ENCODE measurements around the gene LILRB1. TPM values are rescaled to one million over a fixed set of nuclear protein-coding genes. Genes with fewer than 3 reads are reported as not detected.
"Not testable (repeated sequence)": the region's sequence is repeated elsewhere in the genome, so short reads cannot be mapped to it uniquely, and the experiment has no call there.

The LILRB1 gene
- total RNA-seq, 1 experiment from 2014 or later = not detected

GRCh38 chr19:54638683-54639082 lies 8.4 kb downstream of the LILRB1 start:
- H3F3A ChIP-seq (ENCODE audit: low read length, unreplicated experiment) = no peaks in the 10 kb centered on the region
- H3K9ac ChIP-seq (ENCODE audit: low read length) = no peak overlapping the region
- ChIA-PET CTCF (no interaction called here), POLR2A (ENCODE audit: unreplicated experiment) (no interaction called here)
- H3K4me2 ChIP-seq (ENCODE audit: low read length) = no peak overlapping the region
- H3K79me2 ChIP-seq (ENCODE audit: low read length) = no peaks in the 10 kb centered on the region
- no peaks in the 10 kb centered on the region; the same call in 1 of the 2 replicates for H3K4me1 ChIP-seq (ENCODE audit: insufficient read depth, low read length)
- intact Hi-C loops (cut with micrococcal nuclease) = no loop called here
- DNase-seq (no peak), ATAC-seq (no peak)
- H3K9me3 ChIP-seq (ENCODE audit: low read length) = no peaks in the 10 kb centered on the region
- H4K20me1 ChIP-seq (ENCODE audit: low read length) = no peaks in the 10 kb centered on the region
- H3K36me3 ChIP-seq (ENCODE audit: low read depth, low read length) = no peaks in the 10 kb centered on the region
- no peaks in the 10 kb centered on the region for H3K9me2 ChIP-seq (replicated peaks; ENCODE audit: low read length)
- H3K27ac ChIP-seq (ENCODE audit: low read length) = no peak overlapping the region
- peaks cover 59% of the 10 kb centered on the region for H3K27me3 ChIP-seq (ENCODE audit: low read length)
- no peak for TF ChIP-seq EZH2 (IDR thresholded peaks at IDR 0.05; ENCODE audit: low read length, unreplicated experiment)
- TF ChIP-seq CTCF (conservative IDR thresholded peaks at IDR 0.05; ENCODE audit: low read depth, low read length) = no peak
- TF ChIP-seq EZH2phosphoT487 (IDR thresholded peaks at IDR 0.05; ENCODE audit: borderline replicate concordance, low read length) = no peak
- no peak overlapping the region for H3K4me3 ChIP-seq (ENCODE audit: low read length)
- no peak overlapping the region for H2AFZ ChIP-seq (ENCODE audit: low read length)
- no TSS peak for BruUV-seq (replicated peaks)

- intact Hi-C loops (cut with micrococcal nuclease); H3K4me3 ChIP-seq (ENCODE audit: low read length); H3K27ac ChIP-seq (ENCODE audit: low read length); DNase-seq; H2AFZ ChIP-seq (ENCODE audit: low read length); BruUV-seq (replicated peaks); H3K9me2 ChIP-seq (replicated peaks; ENCODE audit: low read length); H3K4me1 ChIP-seq (ENCODE audit: insufficient read depth, low read length); POLR2A ChIA-PET (ENCODE audit: unreplicated experiment); H3K79me2 ChIP-seq (ENCODE audit: low read length); H3K4me2 ChIP-seq (ENCODE audit: low read length); H3K9me3 ChIP-seq (ENCODE audit: low read length); H3K9ac ChIP-seq (ENCODE audit: low read length); CTCF ChIA-PET; ATAC-seq; H3F3A ChIP-seq (ENCODE audit: low read length, unreplicated experiment); H4K20me1 ChIP-seq (ENCODE audit: low read length); H3K36me3 ChIP-seq (ENCODE audit: low read depth, low read length): not testable (repeated sequence)
- peaks cover 71% of the 10 kb centered on the region for H3K27me3 ChIP-seq (ENCODE audit: low read length)
Measured at GRCh38 chr19:54642953-54643352, 12.7 kb downstream of the LILRB1 start.

GRCh38 chr19:54643583-54643982 lies 13.3 kb downstream of the LILRB1 start:
- H3K36me3 ChIP-seq (ENCODE audit: low read depth, low read length); ATAC-seq; H3K27ac ChIP-seq (ENCODE audit: low read length); BruUV-seq (replicated peaks); CTCF ChIA-PET; H3K4me3 ChIP-seq (ENCODE audit: low read length); H4K20me1 ChIP-seq (ENCODE audit: low read length); H3K9me2 ChIP-seq (replicated peaks; ENCODE audit: low read length); H3K4me1 ChIP-seq (ENCODE audit: insufficient read depth, low read length); intact Hi-C loops (cut with micrococcal nuclease); DNase-seq; POLR2A ChIA-PET (ENCODE audit: unreplicated experiment); H3K4me2 ChIP-seq (ENCODE audit: low read length); H3K9ac ChIP-seq (ENCODE audit: low read length); H3F3A ChIP-seq (ENCODE audit: low read length, unreplicated experiment); H2AFZ ChIP-seq (ENCODE audit: low read length); H3K9me3 ChIP-seq (ENCODE audit: low read length); H3K79me2 ChIP-seq (ENCODE audit: low read length): not testable (repeated sequence)
- H3K27me3 ChIP-seq (ENCODE audit: low read length) = peaks cover 76% of the 10 kb centered on the region

GRCh38 chr19:54644056-54644455 lies 13.8 kb downstream of the LILRB1 start:
- no peaks in the 10 kb centered on the region for H3K79me2 ChIP-seq (ENCODE audit: low read length)
- no peak overlapping the region for H2AFZ ChIP-seq (ENCODE audit: low read length)
- no peak overlapping the region for H3K9ac ChIP-seq (ENCODE audit: low read length)
- ATAC-seq = no peak
- POLR2A ChIA-PET (ENCODE audit: unreplicated experiment) = no interaction called here
- H4K20me1 ChIP-seq (ENCODE audit: low read length) = no peaks in the 10 kb centered on the region
- H3K4me2 ChIP-seq (ENCODE audit: low read length) = no peak overlapping the region
- CTCF ChIA-PET = no interaction called here
- no peak overlapping the region for H3K4me3 ChIP-seq (ENCODE audit: low read length)
- peaks cover 76% of the 10 kb centered on the region for H3K27me3 ChIP-seq (ENCODE audit: low read length)
- DNase-seq = no peak
- H3K9me3 ChIP-seq (ENCODE audit: low read length) = no peaks in the 10 kb centered on the region
- H3K4me1 ChIP-seq (ENCODE audit: insufficient read depth, low read length) = no peaks in the 10 kb centered on the region
- no peak for TF ChIP-seq EZH2 (IDR thresholded peaks at IDR 0.05; ENCODE audit: low read length, unreplicated experiment)
- TF ChIP-seq EZH2phosphoT487 (IDR thresholded peaks at IDR 0.05; ENCODE audit: borderline replicate concordance, low read length) = no peak
- no peak for TF ChIP-seq CTCF (conservative IDR thresholded peaks at IDR 0.05; ENCODE audit: low read depth, low read length)
- H3K27ac ChIP-seq (ENCODE audit: low read length) = no peak overlapping the region
- no peaks in the 10 kb centered on the region for H3K36me3 ChIP-seq (ENCODE audit: low read depth, low read length)
- intact Hi-C loops (cut with micrococcal nuclease) = no loop called here
- H3F3A ChIP-seq (ENCODE audit: low read length, unreplicated experiment) = no peaks in the 10 kb centered on the region
- BruUV-seq (replicated peaks) = no TSS peak
- H3K9me2 ChIP-seq (replicated peaks; ENCODE audit: low read length) = no peaks in the 10 kb centered on the region
